ENCODE measurements around the gene SNED1.

Gene SNED1

GRCh38 chr2:240990266-240990529 is 8.2 kb upstream of the SNED1 start:
- Histone ChIP-seq H3K4me3 (ENCODE audit: low read depth, low read length) (no peak overlapping the region), H3K27me3 (ENCODE audit: control insufficient read depth, insufficient read depth, low read length) (no peaks in the 10 kb centered on the region; the same call in 1 of the 2 replicates), H3K4me1 (ENCODE audit: control insufficient read depth, insufficient read depth, low read length) (no peaks in the 10 kb centered on the region), H3K9me3 (ENCODE audit: control insufficient read depth, insufficient read depth, low read depth, low read length) (no peaks in the 10 kb centered on the region; the same call in 1 of the 2 replicates), H3K9ac (ENCODE audit: low read length) (no peak overlapping the region), H3K27ac (ENCODE audit: low read depth, low read length) (no peak overlapping the region), H3K36me3 (ENCODE audit: control insufficient read depth, insufficient read depth, low read length) (no peaks in the 10 kb centered on the region)

- no peaks in the 10 kb centered on the region for H3K4me1 ChIP-seq (ENCODE audit: control insufficient read depth, insufficient read depth, low read length)
- no peaks in the 10 kb centered on the region for H3K36me3 ChIP-seq (ENCODE audit: control insufficient read depth, insufficient read depth, low read length)
- no peaks in the 10 kb centered on the region; the same call in 1 of the 2 replicates for H3K9me3 ChIP-seq (ENCODE audit: control insufficient read depth, insufficient read depth, low read depth, low read length)
- no peak overlapping the region for H3K4me3 ChIP-seq (ENCODE audit: low read depth, low read length)
- H3K9ac ChIP-seq (ENCODE audit: low read length), result no peak overlapping the region
- no peak overlapping the region for H3K27ac ChIP-seq (ENCODE audit: low read depth, low read length)
- H3K27me3 ChIP-seq (ENCODE audit: control insufficient read depth, insufficient read depth, low read length), result no peaks in the 10 kb centered on the region; the same call in 1 of the 2 replicates
Measured at GRCh38 chr2:240990726-240991377, 7.6 kb upstream of the SNED1 start.

DNA sequence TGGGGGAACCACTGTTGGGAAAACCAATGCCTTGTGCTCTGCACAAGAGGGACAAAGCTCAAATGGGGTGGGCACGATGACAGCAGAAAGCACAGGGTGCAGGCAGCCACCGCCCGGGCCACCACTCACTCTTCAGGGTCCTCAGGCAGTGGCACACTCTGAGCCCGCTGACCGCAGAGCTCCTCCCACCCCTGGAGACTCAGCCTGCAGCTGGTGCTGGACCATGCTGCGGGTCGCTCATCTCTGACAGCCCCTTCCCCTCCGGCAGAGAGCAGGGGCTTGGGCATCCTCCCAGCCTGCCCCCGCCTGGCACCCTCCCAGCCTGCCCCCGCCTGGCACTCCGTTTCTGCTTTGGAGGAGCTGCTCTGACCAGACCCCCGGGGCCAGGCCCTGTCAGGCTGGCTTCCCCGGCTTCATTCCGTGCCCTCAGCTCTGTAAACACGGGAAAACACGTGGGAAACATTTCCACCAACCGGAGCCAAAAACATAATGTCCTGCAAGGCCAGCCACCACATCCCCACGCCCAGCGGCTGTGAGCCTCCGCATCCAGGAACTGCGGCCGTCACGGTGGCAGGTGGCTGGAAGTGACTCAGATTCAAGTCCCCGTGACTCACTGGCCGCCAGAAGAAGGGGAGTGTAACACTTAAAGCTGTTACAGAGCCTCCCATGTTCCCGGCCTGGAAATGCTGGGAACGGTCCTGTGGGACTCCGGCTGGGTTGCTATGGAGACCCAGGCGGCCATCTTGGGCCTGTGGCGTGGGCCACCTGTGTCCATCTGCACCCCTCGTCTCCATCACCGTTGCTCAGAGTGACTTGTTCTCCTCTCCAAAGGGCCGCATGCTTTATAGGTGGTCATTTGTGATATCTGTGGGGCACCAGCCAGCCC is 6.8 kb upstream of the SNED1 start:
- H3K27me3 ChIP-seq (ENCODE audit: control insufficient read depth, insufficient read depth, low read length), result peaks cover 1% of the 10 kb centered on the region; the same call in 1 of the 2 replicates
- H3K27ac ChIP-seq (ENCODE audit: low read depth, low read length), result no peak overlapping the region
- H3K9me3 ChIP-seq (ENCODE audit: control insufficient read depth, insufficient read depth, low read depth, low read length), result no peaks in the 10 kb centered on the region; the same call in 1 of the 2 replicates
- H3K4me1 ChIP-seq (ENCODE audit: control insufficient read depth, insufficient read depth, low read length), result no peaks in the 10 kb centered on the region
- H3K9ac ChIP-seq (ENCODE audit: low read length), result no peak overlapping the region
- no peaks in the 10 kb centered on the region for H3K36me3 ChIP-seq (ENCODE audit: control insufficient read depth, insufficient read depth, low read length)
- no peak overlapping the region for H3K4me3 ChIP-seq (ENCODE audit: low read depth, low read length)

DNA sequence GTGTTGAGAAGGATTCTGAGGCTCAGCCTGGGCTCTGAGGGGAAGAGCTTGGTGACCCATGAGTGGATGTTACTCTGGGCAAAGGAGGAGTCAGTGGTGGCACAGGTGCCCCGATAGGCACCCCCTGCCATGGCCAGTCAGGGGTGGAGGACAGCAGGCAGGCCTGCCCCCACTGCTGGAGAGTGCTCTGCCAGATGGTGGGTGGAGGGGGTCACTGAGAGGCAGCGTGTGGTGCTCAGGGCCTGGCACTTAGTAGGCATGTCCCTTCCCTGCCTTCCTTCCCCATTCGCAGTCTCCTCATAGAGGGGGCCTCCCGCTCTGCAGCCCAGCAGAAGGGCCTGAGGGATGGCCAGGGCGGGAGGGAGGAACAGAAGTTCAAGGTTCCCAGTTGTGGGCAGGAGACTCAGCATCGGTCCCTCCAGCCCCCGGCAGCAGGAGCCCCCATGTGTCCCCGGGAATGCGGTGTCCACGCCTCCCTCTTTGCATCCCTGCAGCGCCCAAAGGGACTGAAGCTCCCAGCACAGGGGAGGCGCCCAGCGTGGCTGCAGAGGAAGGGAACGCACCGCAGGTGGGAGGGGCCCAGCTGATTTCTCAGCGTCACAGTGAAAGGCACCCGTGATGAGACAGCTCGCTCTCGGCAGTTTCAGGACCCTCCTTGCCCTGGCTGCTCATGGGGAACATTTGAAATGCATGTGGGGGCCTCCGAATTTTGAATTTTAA is 5.7 kb upstream of the SNED1 start:
- Histone ChIP-seq H3K4me1 (ENCODE audit: control insufficient read depth, insufficient read depth, low read length) (peaks cover 8% of the 10 kb centered on the region; the same call in 1 of the 2 replicates), H3K27ac (ENCODE audit: low read depth, low read length) (no peak overlapping the region), H3K9me3 (ENCODE audit: control insufficient read depth, insufficient read depth, low read depth, low read length) (no peaks in the 10 kb centered on the region; the same call in 1 of the 2 replicates), H3K9ac (ENCODE audit: low read length) (no peak overlapping the region), H3K36me3 (ENCODE audit: control insufficient read depth, insufficient read depth, low read length) (no peaks in the 10 kb centered on the region), H3K4me3 (ENCODE audit: low read depth, low read length) (no peak overlapping the region), H3K27me3 (ENCODE audit: control insufficient read depth, insufficient read depth, low read length) (peaks cover 12% of the 10 kb centered on the region)

DNA sequence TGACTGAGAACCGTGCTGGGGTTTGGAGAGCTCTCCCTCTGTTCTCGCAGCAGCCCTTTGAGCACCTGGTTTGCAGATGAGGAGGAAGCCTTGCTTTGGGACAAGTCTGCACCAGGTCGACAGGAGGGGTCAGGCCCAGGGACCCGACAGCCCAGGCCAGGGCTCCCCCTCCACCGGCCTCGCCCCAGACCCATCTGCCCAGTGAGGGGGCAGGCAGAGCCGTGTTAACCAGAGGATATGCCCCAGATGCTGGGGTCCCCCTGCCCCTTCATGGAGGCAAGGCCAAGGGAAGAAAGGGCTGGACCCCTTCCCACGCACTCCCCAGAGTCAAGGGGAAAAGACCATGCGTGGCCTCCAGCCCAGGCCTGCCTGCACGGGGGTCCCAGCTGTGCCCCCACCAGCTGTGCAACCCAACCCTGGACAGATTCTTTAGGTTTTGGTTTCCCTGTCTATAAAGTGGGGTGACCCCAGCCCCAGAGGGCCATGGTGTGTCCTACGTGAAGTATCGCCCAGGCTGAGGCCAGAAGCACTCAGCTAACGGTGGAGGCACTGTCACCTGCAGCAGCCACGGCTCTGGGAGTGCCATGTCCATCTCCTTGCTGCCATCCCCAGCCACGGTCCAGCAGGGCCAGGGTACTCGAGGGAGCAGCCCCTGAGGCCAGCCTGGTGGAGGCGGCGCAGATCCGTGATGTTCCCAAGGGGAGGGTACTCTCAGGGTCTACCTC is 4.8 kb upstream of the SNED1 start:
- H3K4me3 ChIP-seq (ENCODE audit: low read depth, low read length), result no peak overlapping the region
- H3K36me3 ChIP-seq (ENCODE audit: control insufficient read depth, insufficient read depth, low read length), result no peaks in the 10 kb centered on the region
- peaks cover 10% of the 10 kb centered on the region; the same call in 1 of the 2 replicates for H3K4me1 ChIP-seq (ENCODE audit: control insufficient read depth, insufficient read depth, low read length)
- H3K27ac ChIP-seq (ENCODE audit: low read depth, low read length), result no peak overlapping the region
- H3K27me3 ChIP-seq (ENCODE audit: control insufficient read depth, insufficient read depth, low read length), result peaks cover 14% of the 10 kb centered on the region
- H3K9me3 ChIP-seq (ENCODE audit: control insufficient read depth, insufficient read depth, low read depth, low read length), result no peaks in the 10 kb centered on the region; the same call in 1 of the 2 replicates
- H3K9ac ChIP-seq (ENCODE audit: low read length), result no peak overlapping the region

GRCh38 chr2:240994171-240994896 is 4.1 kb upstream of the SNED1 start:
- Histone ChIP-seq H3K36me3 (ENCODE audit: control insufficient read depth, insufficient read depth, low read length) (no peaks in the 10 kb centered on the region), H3K27ac (ENCODE audit: low read depth, low read length) (no peak overlapping the region), H3K9ac (ENCODE audit: low read length) (no peak overlapping the region), H3K4me3 (ENCODE audit: low read depth, low read length) (no peak overlapping the region), H3K9me3 (ENCODE audit: control insufficient read depth, insufficient read depth, low read depth, low read length) (no peaks in the 10 kb centered on the region), H3K4me1 (ENCODE audit: control insufficient read depth, insufficient read depth, low read length) (peaks cover 10% of the 10 kb centered on the region; the same call in 1 of the 2 replicates), H3K27me3 (ENCODE audit: control insufficient read depth, insufficient read depth, low read length) (peaks cover 21% of the 10 kb centered on the region)

DNA sequence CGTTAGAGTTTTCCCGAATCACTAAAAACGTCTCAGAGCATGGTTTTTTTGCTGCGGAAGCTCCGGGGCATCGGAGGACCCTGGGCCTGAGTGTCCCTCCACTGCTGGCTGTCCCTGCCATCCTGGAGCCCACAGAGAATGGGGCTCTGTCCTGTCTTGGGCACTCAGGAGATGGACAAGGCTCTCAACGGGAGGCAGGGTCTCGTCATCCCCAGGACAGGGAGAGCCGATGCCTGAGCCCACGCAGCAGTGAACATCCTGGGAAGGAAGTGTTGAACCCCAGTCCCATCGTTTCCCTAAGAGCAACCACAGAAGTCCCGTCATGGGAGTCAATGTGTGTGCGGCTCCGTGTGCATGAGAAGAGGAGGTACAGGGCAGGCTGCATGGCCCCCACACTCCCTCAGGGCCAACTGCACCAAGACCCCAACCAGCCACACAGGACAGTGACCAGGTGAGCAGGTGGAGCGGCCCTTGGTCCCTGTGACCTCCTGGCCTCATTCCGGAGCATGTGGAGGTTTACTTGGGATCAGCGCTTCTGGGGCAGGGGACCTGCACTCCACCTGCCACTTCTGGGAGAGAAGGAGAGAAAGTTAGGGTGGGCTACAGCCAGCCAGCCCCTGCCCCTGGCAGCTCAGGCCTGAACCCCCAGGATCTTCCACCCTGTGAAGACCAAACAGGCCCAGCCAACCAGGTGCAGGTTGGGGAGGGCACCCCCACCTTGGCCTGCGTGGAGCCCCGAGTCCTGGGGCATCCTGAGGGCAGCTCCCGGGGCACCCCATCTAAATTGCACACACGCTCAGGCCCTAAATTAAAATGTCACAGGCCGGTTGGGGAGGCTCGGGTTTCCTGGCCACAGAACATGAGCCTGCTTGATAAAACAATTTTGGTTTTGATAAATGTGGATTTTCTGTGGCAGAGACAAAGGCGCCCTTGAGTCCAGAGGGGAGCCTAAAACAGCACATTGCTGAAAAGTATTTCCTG is 3.1 kb upstream of the SNED1 start:
- H3K36me3 ChIP-seq (ENCODE audit: control insufficient read depth, insufficient read depth, low read length), result no peaks in the 10 kb centered on the region
- no peak overlapping the region for H3K27ac ChIP-seq (ENCODE audit: low read depth, low read length)
- peaks cover 10% of the 10 kb centered on the region; the same call in 1 of the 2 replicates for H3K4me1 ChIP-seq (ENCODE audit: control insufficient read depth, insufficient read depth, low read length)
- peaks cover 31% of the 10 kb centered on the region for H3K27me3 ChIP-seq (ENCODE audit: control insufficient read depth, insufficient read depth, low read length)
- no peaks in the 10 kb centered on the region for H3K9me3 ChIP-seq (ENCODE audit: control insufficient read depth, insufficient read depth, low read depth, low read length)
- H3K4me3 ChIP-seq (ENCODE audit: low read depth, low read length), result no peak overlapping the region
- H3K9ac ChIP-seq (ENCODE audit: low read length), result no peak overlapping the region

- Histone ChIP-seq H3K36me3 (ENCODE audit: control insufficient read depth, insufficient read depth, low read length) (no peaks in the 10 kb centered on the region), H3K9me3 (ENCODE audit: control insufficient read depth, insufficient read depth, low read depth, low read length) (no peaks in the 10 kb centered on the region), H3K27ac (ENCODE audit: low read depth, low read length) (no peak overlapping the region), H3K9ac (ENCODE audit: low read length) (no peak overlapping the region), H3K27me3 (ENCODE audit: control insufficient read depth, insufficient read depth, low read length) (peaks cover 41% of the 10 kb centered on the region), H3K4me1 (ENCODE audit: control insufficient read depth, insufficient read depth, low read length) (peaks cover 10% of the 10 kb centered on the region; the same call in 1 of the 2 replicates), H3K4me3 (ENCODE audit: low read depth, low read length) (no peak overlapping the region)
Measured at GRCh38 chr2:240996161-240996833, 2.1 kb upstream of the SNED1 start.

- Histone ChIP-seq H3K9ac (ENCODE audit: low read length) (no peak overlapping the region), H3K4me1 (ENCODE audit: control insufficient read depth, insufficient read depth, low read length) (peaks cover 10% of the 10 kb centered on the region; the same call in 1 of the 2 replicates), H3K27me3 (ENCODE audit: control insufficient read depth, insufficient read depth, low read length) (peaks cover 46% of the 10 kb centered on the region), H3K27ac (ENCODE audit: low read depth, low read length) (no peak overlapping the region), H3K36me3 (ENCODE audit: control insufficient read depth, insufficient read depth, low read length) (no peaks in the 10 kb centered on the region), H3K4me3 (ENCODE audit: low read depth, low read length) (no peak overlapping the region), H3K9me3 (ENCODE audit: control insufficient read depth, insufficient read depth, low read depth, low read length) (no peaks in the 10 kb centered on the region)
Measured at GRCh38 chr2:240996834-240997140, 1.6 kb upstream of the SNED1 start.

Data from HUES6 (cell line).